Testis (tissue), 3 donors: Measurements from ENCODE around the gene HEPHL1. TPM values are rescaled to one million over a fixed set of nuclear protein-coding genes. Genes with fewer than 3 reads are reported as not detected.

Experiments used
- DNase-seq: peaks from one replicate; pipeline ENCODE4 v3.0.0-alpha.2; 2019
- H3K27ac ChIP-seq, 2 donors: fragments of 200-600 bp; sonication (generic); one replicate each; pipeline ENCODE4 v1.5.1; 2019
- H3K27me3 ChIP-seq: fragments of 200-600 bp; sonication (generic); one replicate; pipeline ENCODE4 v1.5.1; 2019
- H3K36me3 ChIP-seq: fragments of 200-600 bp; sonication (generic); one replicate; pipeline ENCODE4 v1.5.1; 2017; ENCODE audit warnings: low read depth; ENCODE audit errors: missing control alignments
- H3K4me1 ChIP-seq: fragments of 200-600 bp; sonication (generic); one replicate; pipeline ENCODE4 v1.5.1; 2019
- H3K4me3 ChIP-seq, 2 donors: fragments of 200-600 bp; sonication (generic); one replicate each; pipeline ENCODE4 v1.5.1; 2017 to 2019
- H3K9me3 ChIP-seq: fragments of 200-600 bp; sonication (generic); one replicate; pipeline ENCODE4 v1.5.1; 2017
- CTCF ChIP-seq, 3 experiments: fragments of 450-650 bp in 2 of 3; fragments of 200-600 bp in 1 of 3; sonication (generic) in 1 of 3; IDR thresholded peaks; one replicate each; pipeline ENCODE4 v1.5.1; 2016 to 2019; ENCODE audit warnings: antibody characterized with exemption in 3 of 3, mild to moderate bottlenecking in 2 of 3, moderate library complexity in 1 of 3
- POLR2A ChIP-seq: fragments of 450-650 bp; IDR thresholded peaks from one replicate; pipeline ENCODE4 v1.6.1; 2017; ENCODE audit warnings: antibody characterized with exemption, mild to moderate bottlenecking, moderate library complexity
- WGBS, 2 donors: methylation state at CpG; one replicate each; pipeline ENCODE4 v1.1.5; 2018; 5-methylcytosine and 5-hydroxymethylcytosine counted together
- intact Hi-C: fragments of 100-400 bp; cut with DNase I; formaldehyde crosslinking; loops from one replicate; pipeline ENCODE4 v1.15.1; 2023; ENCODE audit warnings: low total_unique reads
- polyA plus RNA-seq: library from polyadenylated mRNA; stranded (reverse); fragments of 350-450 nt; fragmentation: Illumina TruSeq; extraction: RNeasy Lipid Tissue Mini Kit (QIAGEN cat#74804); gene quantifications from one replicate; pipeline ENCODE4 v1.2.3, GENCODE V29; 2014; ENCODE audit warnings: low read depth, low replicate concordance; ENCODE audit not compliant: insufficient read depth
- total RNA-seq, 2 donors: library from RNA; depleted of rRNA; stranded (reverse); fragments of >200 nt; gene quantifications; one replicate each; pipeline ENCODE4 v1.2.3, GENCODE V29; 2016

The HEPHL1 gene
- total and polyA plus RNA-seq, 3 donors from 2014 or later: 0.24 to 0.87 (median 0.54) TPM

GRCh38 chr11:94125407-94126115 lies 104.4 kb downstream of the HEPHL1 start:
- DNase-seq: no peak
- intact Hi-C loops: no loop called here
- Histone ChIP-seq H3K4me1 (peaks cover 15% of the 10 kb centered on the region), H3K9me3 (no peaks in the 10 kb centered on the region), H3K36me3 (no peaks in the 10 kb centered on the region), H3K27ac (no peak overlapping the region), H3K27me3 (no peaks in the 10 kb centered on the region), H3K4me3 (no peak overlapping the region)
- no peak for TF ChIP-seq POLR2A
- TF ChIP-seq CTCF (IDR thresholded peaks at IDR 0.05): no peak
- WGBS, 2 donors: 85 to 95% methylated on average over 8 of the region's 8 CpGs

- no peak for DNase-seq
- peaks cover 30% of the 10 kb centered on the region for H3K4me1 ChIP-seq
- intact Hi-C loops: no loop called here
- peak overlapping the region in 1 of 2 donors; percentile 87 for H3K4me3 ChIP-seq
- no peaks in the 10 kb centered on the region for H3K9me3 ChIP-seq
- H3K36me3 ChIP-seq: no peaks in the 10 kb centered on the region
- peak overlapping the region in 1 of 2 donors; percentile 96 for H3K27ac ChIP-seq
- no peaks in the 10 kb centered on the region for H3K27me3 ChIP-seq
- TF ChIP-seq CTCF (IDR thresholded peaks at IDR 0.05): no peak
- no peak for TF ChIP-seq POLR2A
Measured at GRCh38 chr11:94127638-94128037, 106.5 kb downstream of the HEPHL1 start.

- intact Hi-C loops: no loop called here
- H3K4me3 ChIP-seq: peak overlapping the region; percentile 81 to 87
- TF ChIP-seq CTCF (IDR thresholded peaks at IDR 0.05) (no peak), POLR2A (no peak)
- no peaks in the 10 kb centered on the region for H3K27me3 ChIP-seq
- no peak for DNase-seq
- H3K9me3 ChIP-seq: no peaks in the 10 kb centered on the region
- no peaks in the 10 kb centered on the region for H3K36me3 ChIP-seq
- 0 to 1% methylated on average over 19 to 23 of the region's 23 CpGs for WGBS, 2 donors
- peak overlapping the region; percentile 91 to 96 for H3K27ac ChIP-seq
- peaks cover 31% of the 10 kb centered on the region for H3K4me1 ChIP-seq
Measured at GRCh38 chr11:94128291-94128745, 107.2 kb downstream of the HEPHL1 start.

- WGBS, 2 donors: 0% methylated on average over 13 to 81 of the region's 92 CpGs
- Histone ChIP-seq H3K4me3 (peak within 1 kb of the TSS; percentile 81 to 87), H3K4me1 (peaks cover 35% of the 10 kb centered on the region), H3K27ac (peak within 1 kb of the TSS; percentile 91 to 96), H3K27me3 (no peaks in the 10 kb centered on the region), H3K9me3 (no peaks in the 10 kb centered on the region), H3K36me3 (no peaks in the 10 kb centered on the region)
- peak; percentile 89 for DNase-seq
- intact Hi-C loops: no loop called here
- TF ChIP-seq POLR2A (peak; percentile 6), CTCF (IDR thresholded peaks at IDR 0.05) (no peak)
Measured at GRCh38 chr11:94128746-94129511, 107.8 kb downstream of the HEPHL1 start, which contains the start of gene PANX1. Gene PANX1, plus strand, starts transcription at chr11:94128841. Its CDS starts 472 bp downstream, at chr11:94129313.
